HG02840 (cell line): ENCODE measurements around the gene LYPD6B.
"Not testable (repeated sequence)": the region's sequence is repeated elsewhere in the genome, so short reads cannot be mapped to it uniquely, and the experiment has no call there.

Experiments used
- ATAC-seq: cut with Tn5 transposase; IDR thresholded peaks from one replicate; pipeline ENCODE4 v1.9.1; 2021; ENCODE audit warnings: mild to moderate bottlenecking, moderate library complexity, moderate number of reproducible peaks; ENCODE audit not compliant: unreplicated experiment, low FRiP score

LYPD6B gene

DNA sequence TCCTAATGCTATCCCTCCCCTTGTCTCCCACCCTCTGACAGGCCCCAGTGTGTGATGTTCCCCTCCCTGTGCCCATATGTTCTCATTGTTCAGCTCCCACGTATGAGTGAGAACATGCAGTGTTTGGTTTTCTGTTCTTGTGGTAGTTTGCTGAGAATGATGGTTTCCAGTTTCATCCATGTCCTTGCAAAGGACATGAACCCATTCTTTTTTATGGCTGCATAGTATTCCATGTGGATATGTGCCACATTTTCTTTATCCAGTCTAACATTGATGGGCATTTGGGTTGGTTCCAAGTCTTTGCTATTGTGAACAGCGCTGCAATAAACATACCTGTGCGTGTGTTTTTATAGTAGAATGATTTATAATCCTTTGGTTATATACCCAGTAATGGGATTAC, 212.9 kb downstream of the LYPD6B start:
- ATAC-seq = not testable (repeated sequence)

DNA sequence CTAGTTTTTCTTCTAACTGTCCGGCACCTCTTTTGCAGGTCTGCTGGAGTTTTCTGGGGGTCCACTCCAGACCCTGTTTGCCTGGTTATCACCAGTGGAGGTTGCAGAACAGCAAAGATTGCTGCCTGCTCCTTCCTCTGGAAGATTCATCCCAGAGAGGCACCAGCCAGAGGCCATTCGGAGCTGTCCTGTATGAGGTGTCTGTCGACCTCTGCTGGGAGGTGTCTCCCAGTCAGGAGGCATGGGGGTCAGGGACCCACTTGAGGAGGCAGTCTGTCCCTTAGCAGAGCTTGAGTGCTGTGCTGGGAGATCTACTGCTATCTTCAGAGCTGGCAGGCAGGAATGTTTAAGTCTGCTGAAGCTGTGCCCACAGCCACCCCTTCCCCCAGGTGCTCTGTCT, 218.4 kb downstream of the LYPD6B start:
- not testable (repeated sequence) for ATAC-seq

DNA sequence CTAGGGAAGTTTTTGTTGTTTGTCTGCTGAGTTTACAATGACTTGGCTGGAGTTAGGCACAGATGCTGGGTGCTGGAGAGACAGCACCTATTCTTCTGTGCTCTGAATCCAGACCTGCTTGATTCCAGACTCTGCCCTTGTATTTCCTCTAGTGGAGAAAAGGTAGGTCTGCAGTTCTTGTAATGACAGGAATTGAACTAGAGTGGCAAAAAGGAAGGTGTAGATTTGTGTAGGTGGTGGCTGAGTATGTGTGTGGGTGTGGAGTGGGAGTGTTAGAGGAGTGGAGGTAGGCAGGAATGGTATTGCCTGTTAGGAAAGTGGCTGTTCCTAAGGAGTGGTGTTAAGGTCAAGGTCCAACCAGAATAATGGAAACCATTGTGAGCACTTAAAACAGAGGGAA, 220.0 kb downstream of the LYPD6B start:
- ATAC-seq = no peak

DNA sequence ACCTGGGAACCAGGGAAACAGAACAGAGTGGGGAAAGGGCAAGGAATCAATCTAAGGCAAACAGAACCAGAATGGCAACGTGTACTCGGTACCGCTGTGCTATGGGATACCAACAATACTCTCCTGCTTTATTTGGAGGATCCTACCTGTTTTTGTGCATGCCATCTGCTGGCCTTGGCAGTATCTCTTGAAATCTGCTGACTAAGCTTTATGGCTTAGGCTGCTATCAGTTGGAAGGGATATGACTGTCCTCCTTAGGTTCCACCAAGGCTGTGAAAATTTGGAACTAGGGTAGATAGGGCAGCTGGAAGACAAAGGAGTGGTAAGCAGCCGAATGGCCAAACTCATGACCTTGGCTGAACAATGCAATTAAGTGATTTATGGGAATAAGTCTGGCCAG, 220.6 kb downstream of the LYPD6B start:
- no peak for ATAC-seq

DNA sequence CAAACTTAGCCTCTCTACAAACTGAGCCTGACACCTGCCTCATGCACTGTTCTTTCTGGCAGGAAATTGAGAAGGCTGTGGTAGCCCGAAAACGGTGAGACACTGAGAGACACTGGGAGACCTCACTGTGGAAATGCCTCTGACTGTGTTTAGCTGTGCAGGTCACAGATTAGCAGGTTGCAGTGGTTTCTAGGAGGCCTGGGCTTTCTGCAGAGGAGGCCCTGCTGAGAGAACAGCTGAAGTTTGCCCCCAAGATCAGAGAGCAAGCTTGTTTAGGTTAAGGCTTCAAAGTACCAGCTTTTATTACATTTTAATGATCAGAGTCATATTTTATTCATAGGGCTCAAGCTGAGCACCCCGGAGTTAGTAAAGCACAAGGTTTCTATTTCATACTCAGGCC, 223.2 kb downstream of the LYPD6B start:
- no peak for ATAC-seq
